ENCODE data around the gene LINC01488.

LINC01488 gene

GRCh38 chr11:69494851-69495250 is 13.4 kb downstream of the LINC01488 start:
- no peak for DNase-seq

GRCh38 chr11:69495441-69496201 is 14.2 kb downstream of the LINC01488 start:
- no peak for DNase-seq

- no peak for DNase-seq
Measured at GRCh38 chr11:69496202-69496557, 14.7 kb downstream of the LINC01488 start.

GRCh38 chr11:69496631-69497220 is 15.3 kb downstream of the LINC01488 start:
- DNase-seq = no peak

GRCh38 chr11:69497221-69497787 is 15.8 kb downstream of the LINC01488 start:
- no peak for DNase-seq

- no peak for DNase-seq
Measured at GRCh38 chr11:69498614-69499175, 17.2 kb downstream of the LINC01488 start.

- no peak for DNase-seq
Measured at GRCh38 chr11:69499186-69499917, 17.9 kb downstream of the LINC01488 start.

- no peak for DNase-seq
Measured at GRCh38 chr11:69499918-69500284, 18.4 kb downstream of the LINC01488 start.

GRCh38 chr11:69500285-69501120 is 19.0 kb downstream of the LINC01488 start:
- DNase-seq = no peak

GRCh38 chr11:69501121-69501489 is 19.6 kb downstream of the LINC01488 start:
- DNase-seq = no peak

- no peak for DNase-seq
Measured at GRCh38 chr11:69501891-69502860, 20.7 kb downstream of the LINC01488 start.

GRCh38 chr11:69504127-69504526 is 22.7 kb downstream of the LINC01488 start:
- DNase-seq = no peak

- DNase-seq = no peak
Measured at GRCh38 chr11:69504576-69505335, 23.3 kb downstream of the LINC01488 start.

GRCh38 chr11:69508974-69509373 is 27.5 kb downstream of the LINC01488 start:
- DNase-seq = no peak

GRCh38 chr11:69509381-69509780 is 27.9 kb downstream of the LINC01488 start:
- no peak for DNase-seq

- DNase-seq = no peak
Measured at GRCh38 chr11:69509846-69510390, 28.5 kb downstream of the LINC01488 start.

GRCh38 chr11:69510471-69511357 is 29.3 kb downstream of the LINC01488 start:
- DNase-seq = no peak

GRCh38 chr11:69511358-69512055 is 30.0 kb downstream of the LINC01488 start:
- no peak for DNase-seq

All from NCI-H1436 (cell line).